AG09319 (cell line): Measurements from ENCODE around the gene KATNAL2.

Experiments
- DNase-seq: peaks from one replicate; pipeline ENCODE4 v3.0.0-alpha.2; 2010; ENCODE audit warnings: low read depth; ENCODE audit errors: extremely low read depth
- CTCF ChIP-seq: IDR thresholded peaks from 2 replicates; pipeline ENCODE4 v1.5.1; 2011; ENCODE audit warnings: low read depth, mild to moderate bottlenecking, inconsistent platforms, low read length, moderate library complexity

The KATNAL2 gene

GRCh38 chr18:46917108-46917802, at the start of gene KATNAL2, which contains the start of gene PIAS2:
Gene KATNAL2 (plus strand): TSS chr18:46917602. CDS start chr18:46946873, 29,271 bp downstream.
Gene PIAS2 (minus strand): TSS chr18:46917507. CDS start chr18:46917345, 162 bp downstream.
- DNase-seq: peak; percentile 25
- no peak for TF ChIP-seq CTCF

GRCh38 chr18:46868169-46868921, 49.1 kb upstream of the KATNAL2 start:
- no peak for DNase-seq
- TF ChIP-seq CTCF: no peak

GRCh38 chr18:46877329-46877987, 39.9 kb upstream of the KATNAL2 start:
- TF ChIP-seq CTCF: no peak
- no peak for DNase-seq

GRCh38 chr18:46883180-46883579, 34.2 kb upstream of the KATNAL2 start:
- DNase-seq: no peak
- TF ChIP-seq CTCF: no peak

- no peak for DNase-seq
- TF ChIP-seq CTCF: no peak
Measured at GRCh38 chr18:46886893-46887292, 30.5 kb upstream of the KATNAL2 start.

GRCh38 chr18:46888965-46889364, 28.4 kb upstream of the KATNAL2 start:
- TF ChIP-seq CTCF: no peak
- no peak for DNase-seq
